Activated T-helper 17 cell treated with anti-CD3 and anti-CD28 coated beads, Interleukin-2, amount 50 U/mL, for 72 hours (primary cell): ENCODE results near the gene CABP1. TPM values are rescaled to one million over a fixed set of nuclear protein-coding genes. Genes with fewer than 3 reads are reported as not detected.

ENCODE experiments used
- ATAC-seq: fragments of 150-1000 bp; cut with Tn5 transposase; replicated peaks from 2 replicates; pipeline ENCODE4 v1.10.0; 2021; ENCODE audit warnings: mild to moderate bottlenecking, moderate library complexity
- H3K27ac Mint-ChIP-seq: one replicate; pipeline ENCODE4 v1.8.0; 2022; ENCODE audit warnings: mixed read lengths
- H3K27me3 Mint-ChIP-seq: one replicate; pipeline ENCODE4 v1.8.0; 2022; ENCODE audit warnings: mixed read lengths
- H3K36me3 Mint-ChIP-seq: one replicate; pipeline ENCODE4 v1.8.0; 2022; ENCODE audit warnings: low read depth, mild to moderate bottlenecking, mixed read lengths
- H3K4me1 Mint-ChIP-seq: one replicate; pipeline ENCODE4 v1.8.0; 2022; ENCODE audit warnings: mixed read lengths
- H3K4me3 Mint-ChIP-seq: one replicate; pipeline ENCODE4 v1.8.0; 2022; ENCODE audit warnings: mild to moderate bottlenecking, mixed read lengths
- H3K9me3 Mint-ChIP-seq: one replicate; pipeline ENCODE4 v1.8.0; 2022; ENCODE audit warnings: mixed read lengths
- total RNA-seq, 2 donors: library from RNA; stranded (reverse); gene quantifications; one replicate each; pipeline ENCODE4 v1.2.3, GENCODE V29; 2022

Gene CABP1
- total RNA-seq, 2 donors from 2014 or later = 0.56 to 6.9 TPM

DNA sequence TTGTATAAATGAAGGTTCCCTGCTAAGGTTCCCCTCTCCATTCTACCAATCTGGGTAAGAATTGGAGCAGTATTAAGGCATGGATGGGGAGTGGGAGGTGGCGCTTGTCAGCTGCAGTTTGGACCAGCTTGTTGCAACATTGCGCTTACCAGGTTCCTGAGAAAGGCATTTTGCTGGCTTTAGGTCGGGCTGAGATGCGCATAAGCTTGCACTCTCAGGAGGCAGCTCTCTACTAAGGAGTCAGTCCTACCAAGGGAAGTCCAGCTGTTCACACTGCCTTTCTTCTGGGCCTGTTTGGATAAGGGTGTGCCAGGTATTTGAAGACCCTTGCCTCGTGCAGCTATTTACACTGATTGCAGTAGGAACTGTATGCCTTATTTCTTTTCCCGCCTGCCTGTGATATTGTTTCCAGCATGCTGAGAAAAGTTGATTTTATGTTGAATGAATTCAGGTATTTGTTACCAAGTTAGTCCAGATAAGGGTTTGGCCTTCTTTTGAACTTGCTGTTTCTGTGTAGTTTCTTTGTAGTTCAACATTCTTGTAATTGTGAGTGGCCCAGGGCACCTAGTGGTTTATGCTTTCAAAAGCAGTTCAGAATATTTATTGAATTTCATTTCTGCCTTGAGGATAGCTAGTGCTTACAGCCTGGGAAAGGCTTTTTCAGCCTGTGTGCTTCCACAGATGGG, 49.1 kb downstream of the CABP1 start:
- H3K4me3 Mint-ChIP-seq = peak overlapping the region; percentile 91
- H3K4me1 Mint-ChIP-seq = peaks cover 17% of the 10 kb centered on the region
- H3K27ac Mint-ChIP-seq = no peak overlapping the region
- no peak for ATAC-seq
- H3K36me3 Mint-ChIP-seq = peaks cover 28% of the 10 kb centered on the region
- no peaks in the 10 kb centered on the region for H3K27me3 Mint-ChIP-seq
- H3K9me3 Mint-ChIP-seq = no peaks in the 10 kb centered on the region

GRCh38 chr12:120690083-120690450, 49.6 kb downstream of the CABP1 start:
- Mint-ChIP-seq H3K27me3 (no peaks in the 10 kb centered on the region), H3K4me3 (no peak overlapping the region), H3K4me1 (peaks cover 17% of the 10 kb centered on the region), H3K9me3 (no peaks in the 10 kb centered on the region), H3K27ac (no peak overlapping the region), H3K36me3 (peaks cover 33% of the 10 kb centered on the region)
- no peak for ATAC-seq

DNA sequence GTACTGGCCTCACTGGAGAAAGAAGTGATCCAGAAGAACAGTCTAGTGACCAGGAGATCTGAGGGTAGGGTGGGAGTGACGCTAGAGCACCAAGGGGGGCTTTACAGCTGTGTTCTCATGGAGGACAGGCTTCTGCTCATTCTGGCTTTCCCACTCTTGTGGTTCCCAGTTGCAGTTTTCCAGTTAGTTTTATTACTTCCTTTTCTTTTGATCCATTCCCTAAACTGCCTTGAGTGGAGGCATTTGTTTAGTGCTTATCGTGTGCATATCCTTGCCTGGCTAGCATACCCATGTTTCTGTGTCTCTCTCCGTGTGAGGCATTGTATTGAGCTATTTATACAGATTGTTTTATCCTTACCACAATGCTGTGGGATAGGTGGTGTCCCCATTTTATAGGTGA, 50.6 kb downstream of the CABP1 start:
- Mint-ChIP-seq H3K36me3 (peaks cover 43% of the 10 kb centered on the region), H3K27ac (no peak overlapping the region), H3K27me3 (no peaks in the 10 kb centered on the region), H3K4me1 (peaks cover 17% of the 10 kb centered on the region), H3K9me3 (no peaks in the 10 kb centered on the region), H3K4me3 (no peak overlapping the region)
- ATAC-seq = no peak

DNA sequence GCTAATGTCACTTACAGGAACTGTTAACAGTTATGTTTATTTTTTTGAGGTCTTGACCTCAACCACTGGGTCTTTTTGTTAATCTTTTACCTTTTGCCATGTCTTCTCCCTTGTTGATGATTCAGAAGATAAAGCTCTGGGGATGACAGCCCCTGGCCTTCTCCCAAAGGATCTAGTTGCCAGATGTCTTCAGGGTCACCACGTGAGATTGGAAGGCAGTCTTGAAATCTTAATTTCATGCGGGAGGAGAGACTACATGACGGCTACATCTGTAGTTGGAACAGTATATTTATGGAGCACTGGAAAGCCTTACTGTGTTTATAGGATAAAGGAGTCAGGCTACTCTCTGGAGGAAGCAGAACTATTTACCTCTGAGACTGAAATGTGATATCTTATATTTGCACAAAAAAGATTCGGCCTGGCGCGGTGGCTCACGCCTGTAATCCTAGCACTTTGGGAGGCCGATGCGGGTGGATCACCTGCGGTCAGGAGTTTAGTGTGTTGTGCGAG, 52.2 kb downstream of the CABP1 start:
- peaks cover 54% of the 10 kb centered on the region for H3K36me3 Mint-ChIP-seq

DNA sequence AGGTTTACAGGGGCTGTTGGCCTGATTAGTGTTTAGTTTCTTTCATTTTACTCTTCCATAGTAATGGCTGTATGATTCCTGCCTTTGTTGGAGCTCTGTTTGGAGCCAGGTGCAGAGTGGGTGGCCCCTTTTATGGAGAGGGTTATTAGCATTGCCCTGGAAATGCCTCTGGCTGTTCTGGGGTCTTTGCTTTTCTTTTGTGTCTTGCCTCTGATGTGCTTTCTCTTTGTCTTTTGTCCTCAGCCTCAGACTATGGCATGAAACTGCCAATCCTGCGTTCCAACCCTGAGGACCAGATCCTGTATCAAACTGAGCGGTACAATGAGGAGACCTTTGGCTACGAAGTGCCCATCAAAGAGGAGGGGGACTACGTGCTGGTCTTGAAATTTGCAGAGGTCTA, 53.4 kb downstream of the CABP1 start:
- no peak overlapping the region for H3K27ac Mint-ChIP-seq
- peaks cover 5% of the 10 kb centered on the region for H3K4me1 Mint-ChIP-seq

More for the DNA sequence above, 52.2 kb downstream of the CABP1 start:
- peak overlapping the region; percentile 51 for H3K27ac Mint-ChIP-seq
- H3K27me3 Mint-ChIP-seq = no peaks in the 10 kb centered on the region
- H3K4me1 Mint-ChIP-seq = peaks cover 17% of the 10 kb centered on the region
- no peak for ATAC-seq
- no peaks in the 10 kb centered on the region for H3K9me3 Mint-ChIP-seq
- no peak overlapping the region for H3K4me3 Mint-ChIP-seq

GRCh38 chr12:120696626-120697025, 56.2 kb downstream of the CABP1 start:
- Mint-ChIP-seq H3K36me3 (peaks cover 95% of the 10 kb centered on the region), H3K9me3 (no peaks in the 10 kb centered on the region), H3K27me3 (no peaks in the 10 kb centered on the region), H3K27ac (no peak overlapping the region), H3K4me3 (no peak overlapping the region), H3K4me1 (no peaks in the 10 kb centered on the region)
- ATAC-seq = no peak

More for the DNA sequence above, 53.4 kb downstream of the CABP1 start:
- ATAC-seq = no peak
- Mint-ChIP-seq H3K4me3 (no peak overlapping the region), H3K36me3 (peaks cover 67% of the 10 kb centered on the region), H3K9me3 (no peaks in the 10 kb centered on the region), H3K27me3 (no peaks in the 10 kb centered on the region)

DNA sequence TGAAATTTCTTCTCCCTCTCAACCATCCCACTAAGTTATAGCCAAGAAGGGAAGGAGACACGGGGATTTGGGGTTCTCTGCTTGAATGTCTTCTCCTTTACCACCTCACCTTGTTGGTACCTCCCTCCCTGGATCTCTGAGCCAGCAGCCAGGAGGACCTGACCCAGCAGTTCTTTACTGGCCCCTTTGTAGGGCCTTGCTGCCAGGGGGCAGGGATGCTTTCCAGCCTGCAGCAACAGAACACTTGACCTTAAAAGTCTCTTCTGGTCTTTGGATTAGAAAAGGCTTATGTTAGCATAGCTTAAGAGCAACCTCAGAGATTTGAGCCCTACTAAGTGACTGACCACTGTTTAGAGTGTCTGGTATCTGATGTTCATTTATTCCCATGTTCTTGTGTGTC, 56.9 kb downstream of the CABP1 start:
- Mint-ChIP-seq H3K4me3 (no peak overlapping the region), H3K9me3 (no peaks in the 10 kb centered on the region), H3K27ac (peak overlapping the region; percentile 16), H3K27me3 (no peaks in the 10 kb centered on the region), H3K36me3 (peaks cover 98% of the 10 kb centered on the region), H3K4me1 (no peaks in the 10 kb centered on the region)
- ATAC-seq = no peak

- Mint-ChIP-seq H3K36me3 (peaks cover 90% of the 10 kb centered on the region), H3K9me3 (no peaks in the 10 kb centered on the region), H3K4me1 (no peaks in the 10 kb centered on the region), H3K27me3 (no peaks in the 10 kb centered on the region), H3K27ac (no peak overlapping the region), H3K4me3 (no peak overlapping the region)
- ATAC-seq = no peak
These were observed 58.2 kb downstream of the CABP1 start for GRCh38 chr12:120698665-120699064.

DNA sequence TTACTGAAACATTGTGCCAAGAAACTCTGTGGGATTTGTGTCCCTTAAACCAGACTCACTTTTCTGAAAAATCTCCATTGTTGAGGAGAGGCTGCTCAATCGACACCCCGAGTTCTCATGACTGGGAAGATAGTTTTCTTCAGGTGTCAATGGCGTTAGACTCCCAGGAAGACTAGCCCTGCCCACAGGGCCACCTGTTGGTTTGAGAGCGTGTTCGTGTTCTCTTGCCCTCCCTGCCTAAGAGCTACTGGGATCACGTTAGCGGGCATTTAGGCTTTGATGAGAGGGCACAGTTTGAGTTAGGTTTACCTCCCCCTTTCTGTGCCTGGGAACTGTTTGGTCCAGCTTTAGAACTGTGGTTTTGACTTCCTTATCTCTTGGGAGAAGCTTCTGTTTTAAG, 59.1 kb downstream of the CABP1 start:
- Mint-ChIP-seq H3K36me3 (peaks cover 85% of the 10 kb centered on the region), H3K9me3 (no peaks in the 10 kb centered on the region), H3K4me1 (no peaks in the 10 kb centered on the region), H3K27me3 (no peaks in the 10 kb centered on the region), H3K4me3 (no peak overlapping the region), H3K27ac (no peak overlapping the region)
- no peak for ATAC-seq

GRCh38 chr12:120700886-120701285, 60.5 kb downstream of the CABP1 start:
- no peaks in the 10 kb centered on the region for H3K9me3 Mint-ChIP-seq
- H3K4me1 Mint-ChIP-seq = no peaks in the 10 kb centered on the region
- H3K36me3 Mint-ChIP-seq = peaks cover 71% of the 10 kb centered on the region
- H3K27me3 Mint-ChIP-seq = no peaks in the 10 kb centered on the region
- H3K27ac Mint-ChIP-seq = peak overlapping the region; percentile 60
- no peak overlapping the region for H3K4me3 Mint-ChIP-seq
- ATAC-seq = no peak

GRCh38 chr12:120702637-120703036, 62.2 kb downstream of the CABP1 start:
- H3K9me3 Mint-ChIP-seq = no peaks in the 10 kb centered on the region
- no peaks in the 10 kb centered on the region for H3K27me3 Mint-ChIP-seq
- H3K27ac Mint-ChIP-seq = no peak overlapping the region
- H3K4me1 Mint-ChIP-seq = no peaks in the 10 kb centered on the region
- no peak overlapping the region for H3K4me3 Mint-ChIP-seq
- H3K36me3 Mint-ChIP-seq = peaks cover 54% of the 10 kb centered on the region
- no peak for ATAC-seq

GRCh38 chr12:120703311-120703942, 63.0 kb downstream of the CABP1 start:
- H3K27me3 Mint-ChIP-seq = no peaks in the 10 kb centered on the region
- peaks cover 46% of the 10 kb centered on the region for H3K36me3 Mint-ChIP-seq
- H3K4me3 Mint-ChIP-seq = no peak overlapping the region
- peak overlapping the region; percentile 29 for H3K27ac Mint-ChIP-seq
- no peak for ATAC-seq
- no peaks in the 10 kb centered on the region for H3K9me3 Mint-ChIP-seq
- no peaks in the 10 kb centered on the region for H3K4me1 Mint-ChIP-seq

DNA sequence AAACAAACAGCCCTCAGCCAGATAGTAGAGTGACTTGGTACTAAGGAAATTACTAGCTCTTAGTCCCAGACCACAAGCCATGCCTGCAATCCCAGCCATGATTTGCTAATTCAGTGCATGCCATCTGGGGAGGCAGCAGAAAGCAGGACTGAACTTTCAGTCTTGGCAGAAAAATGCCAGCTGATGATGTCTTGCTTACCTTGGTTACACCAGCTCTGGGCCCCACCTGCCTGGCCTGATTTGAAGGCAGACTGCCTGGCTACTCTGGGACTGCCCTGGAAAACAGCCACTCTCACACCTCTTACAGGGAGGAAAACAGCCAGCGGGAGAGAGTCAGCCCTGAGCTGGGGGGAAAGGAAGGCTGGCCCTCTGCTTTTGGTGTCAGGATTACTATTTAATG, 65.2 kb downstream of the CABP1 start:
- no peaks in the 10 kb centered on the region for H3K27me3 Mint-ChIP-seq
- no peak for ATAC-seq
- H3K27ac Mint-ChIP-seq = no peak overlapping the region
- H3K4me1 Mint-ChIP-seq = peaks cover 6% of the 10 kb centered on the region
- H3K4me3 Mint-ChIP-seq = no peak overlapping the region
- H3K9me3 Mint-ChIP-seq = no peaks in the 10 kb centered on the region
- peaks cover 24% of the 10 kb centered on the region for H3K36me3 Mint-ChIP-seq

DNA sequence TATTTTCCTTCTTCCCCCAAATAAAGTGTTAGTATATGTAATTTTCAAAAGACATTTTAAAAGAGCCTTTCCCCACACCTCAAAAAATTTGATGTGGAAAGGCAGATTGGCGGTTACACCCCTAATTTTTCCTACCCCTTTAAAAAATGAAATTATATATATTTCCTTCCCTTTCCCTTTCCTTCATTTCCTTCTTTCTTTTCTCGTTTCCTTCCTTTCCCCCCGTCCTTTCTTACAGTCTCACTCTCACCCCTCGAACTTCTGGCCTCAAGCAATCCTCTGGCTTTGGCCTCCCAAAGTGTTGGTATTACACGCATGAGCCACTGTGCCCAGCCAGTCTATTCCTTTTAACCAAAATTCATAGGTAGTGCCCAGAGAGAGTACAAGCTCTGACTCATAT, 65.6 kb downstream of the CABP1 start:
- Mint-ChIP-seq H3K36me3 (peaks cover 20% of the 10 kb centered on the region), H3K4me3 (no peak overlapping the region), H3K27ac (no peak overlapping the region), H3K27me3 (no peaks in the 10 kb centered on the region), H3K9me3 (no peaks in the 10 kb centered on the region), H3K4me1 (peaks cover 6% of the 10 kb centered on the region)
- ATAC-seq = no peak

DNA sequence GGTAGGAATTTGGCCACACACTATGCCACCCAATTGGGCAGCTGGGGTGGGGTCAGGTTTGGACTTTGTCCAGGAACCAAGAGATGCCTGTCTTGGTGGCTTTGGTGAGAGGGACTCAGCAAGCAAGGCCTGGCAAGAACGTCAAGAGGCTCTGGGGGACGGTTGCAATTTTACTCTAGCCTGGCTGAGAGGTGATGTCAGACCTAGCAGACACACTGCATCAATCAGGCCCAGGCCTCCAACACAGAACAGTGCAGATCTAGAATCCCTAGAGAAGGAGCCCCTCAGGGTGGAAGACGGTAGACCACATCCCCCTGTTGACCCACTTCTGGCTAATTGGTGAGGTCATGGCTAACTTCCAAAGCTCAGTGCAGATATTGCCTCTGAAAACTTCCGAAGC, 68.2 kb downstream of the CABP1 start:
- peaks cover 12% of the 10 kb centered on the region for H3K36me3 Mint-ChIP-seq
- no peaks in the 10 kb centered on the region for H3K9me3 Mint-ChIP-seq
- no peak for ATAC-seq
- H3K4me3 Mint-ChIP-seq = peak overlapping the region; percentile 16
- H3K4me1 Mint-ChIP-seq = peaks cover 13% of the 10 kb centered on the region
- H3K27ac Mint-ChIP-seq = peak overlapping the region; percentile 84
- no peaks in the 10 kb centered on the region for H3K27me3 Mint-ChIP-seq
